Activated CD8-positive, alpha-beta memory T cell treated with anti-CD3 and anti-CD28 coated beads, Interleukin-2, amount 50 U/mL, for 4 hours (primary cell): Measurements from ENCODE around the gene VIT.

Source experiments
- DNase-seq: peaks from one replicate; pipeline ENCODE4 v3.0.0-alpha.2; 2020

VIT gene

DNA sequence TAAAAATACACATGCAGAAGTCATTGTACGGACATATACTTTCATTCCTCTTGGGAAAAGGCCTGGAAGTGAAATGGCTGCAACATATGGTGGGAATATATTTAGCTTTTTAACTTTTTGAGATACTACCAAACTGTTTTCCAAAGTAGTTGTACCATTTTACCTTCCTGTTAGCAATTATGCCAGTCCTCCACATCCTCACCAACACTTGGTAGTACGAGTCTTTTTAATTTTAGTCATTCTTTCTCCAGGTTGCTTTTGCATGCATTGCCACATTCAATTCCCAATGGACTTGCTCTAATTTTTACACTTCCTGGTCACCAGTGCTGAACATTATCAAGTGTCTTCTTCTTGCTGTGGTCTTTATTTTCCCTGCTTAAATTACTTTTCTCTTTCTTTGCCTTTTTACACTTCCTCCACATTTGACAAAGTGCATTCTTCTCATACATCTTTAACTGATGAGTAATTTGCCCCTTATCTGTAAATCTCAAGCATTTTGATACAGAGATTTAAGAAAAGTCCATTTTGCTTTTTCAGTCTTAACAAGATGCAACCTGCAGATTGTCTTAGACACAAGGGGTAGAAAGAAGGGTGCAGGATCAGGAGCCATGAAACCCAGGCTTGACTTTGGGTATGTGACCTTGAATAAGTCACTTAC is 14.5 kb downstream of the VIT start:
- DNase-seq = no peak

DNA sequence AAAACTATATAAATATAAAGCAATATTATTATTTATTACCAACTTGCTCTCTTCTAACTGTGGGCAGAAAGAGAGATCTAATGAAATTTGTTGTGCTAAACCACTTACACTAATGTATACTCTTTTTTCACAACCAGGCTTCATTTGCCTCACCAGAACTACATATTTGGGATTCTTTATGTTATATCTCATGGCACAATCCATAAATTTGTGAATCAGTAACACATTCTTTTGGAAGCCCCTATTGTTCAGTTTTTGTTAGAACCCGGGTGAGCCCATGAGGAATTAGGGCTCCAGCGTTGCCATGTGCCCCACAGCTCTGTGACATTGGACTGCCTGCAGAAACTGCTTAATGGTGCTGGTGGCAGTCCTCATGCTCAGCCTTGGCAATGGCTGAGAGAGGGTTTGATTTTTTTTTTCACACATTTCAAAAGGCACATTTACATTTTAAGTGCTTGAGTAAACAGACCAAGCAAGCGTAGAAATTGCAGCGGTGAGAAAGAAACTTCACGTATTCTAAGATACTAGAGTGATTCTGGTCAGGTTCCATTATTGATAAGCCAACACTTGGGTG is 15.3 kb downstream of the VIT start:
- DNase-seq = no peak

DNA sequence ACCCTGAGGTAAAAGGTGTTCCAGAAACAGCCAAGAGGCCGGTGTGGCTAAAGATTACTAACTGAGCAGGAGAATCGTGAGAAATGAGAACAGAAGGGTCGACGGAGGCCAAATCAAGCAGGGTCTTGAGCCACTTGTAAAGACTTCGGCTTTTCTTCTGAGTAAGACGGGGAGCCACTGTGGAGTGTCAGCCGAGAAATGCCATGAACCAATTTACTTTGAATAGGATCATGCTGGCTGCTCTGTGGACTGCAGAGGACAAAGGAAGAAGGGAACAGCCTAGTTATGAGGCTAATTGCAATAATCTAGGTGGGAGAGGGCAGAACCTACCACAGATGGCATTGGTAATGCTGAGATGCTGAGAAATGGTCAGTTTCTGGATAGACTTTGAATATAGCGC is 16.8 kb downstream of the VIT start:
- no peak for DNase-seq

DNA sequence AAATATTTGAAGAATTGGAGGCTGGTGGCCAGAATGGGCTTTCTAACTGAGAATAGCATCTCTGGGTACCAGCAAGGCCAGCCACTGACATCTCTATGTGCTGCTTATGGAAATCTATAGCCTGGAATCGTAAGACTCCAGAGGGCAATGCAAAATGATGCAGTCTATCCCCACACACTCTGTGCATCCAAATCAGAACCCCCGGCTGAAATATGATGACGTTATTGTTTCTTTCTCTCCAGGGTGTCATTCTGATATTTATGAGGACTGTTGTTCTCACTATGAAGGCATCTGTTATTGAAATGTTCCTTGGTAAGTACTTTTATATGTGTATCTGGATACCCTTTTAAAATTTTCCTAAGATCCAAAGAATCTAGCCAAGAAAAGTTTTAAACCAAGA is 19.6 kb downstream of the VIT start:
- DNase-seq = no peak

DNA sequence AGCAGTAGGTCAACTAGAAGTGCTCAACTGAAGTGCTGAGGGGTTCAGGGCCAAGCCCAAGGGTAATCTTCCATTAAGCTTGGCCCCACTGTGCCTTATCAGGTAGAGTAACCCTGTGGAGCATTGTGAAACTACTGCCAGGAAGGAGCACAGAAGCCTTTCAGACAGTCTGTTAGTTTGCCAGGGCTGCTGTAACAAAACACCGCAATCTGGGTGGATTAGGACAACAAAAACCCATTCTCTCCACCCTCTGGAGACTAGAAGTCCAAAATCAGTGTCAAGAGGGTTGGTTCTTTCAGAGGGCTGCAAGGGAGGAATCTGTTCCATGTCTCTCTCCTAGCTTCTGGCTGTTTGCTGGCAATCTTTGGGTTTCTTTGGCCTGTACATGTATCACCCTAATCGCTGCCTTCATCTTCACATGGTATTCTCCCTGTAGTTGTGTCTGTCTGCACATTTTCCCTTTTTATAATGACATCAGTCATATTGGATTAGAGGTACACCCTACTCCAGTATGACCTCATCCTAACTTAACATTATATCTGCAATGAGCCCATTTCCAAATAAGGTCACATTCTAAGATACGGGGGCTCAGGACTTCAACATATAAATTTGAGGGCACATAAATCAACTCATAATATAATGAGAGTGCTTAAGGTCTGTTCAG is 21.2 kb downstream of the VIT start:
- no peak for DNase-seq

DNA sequence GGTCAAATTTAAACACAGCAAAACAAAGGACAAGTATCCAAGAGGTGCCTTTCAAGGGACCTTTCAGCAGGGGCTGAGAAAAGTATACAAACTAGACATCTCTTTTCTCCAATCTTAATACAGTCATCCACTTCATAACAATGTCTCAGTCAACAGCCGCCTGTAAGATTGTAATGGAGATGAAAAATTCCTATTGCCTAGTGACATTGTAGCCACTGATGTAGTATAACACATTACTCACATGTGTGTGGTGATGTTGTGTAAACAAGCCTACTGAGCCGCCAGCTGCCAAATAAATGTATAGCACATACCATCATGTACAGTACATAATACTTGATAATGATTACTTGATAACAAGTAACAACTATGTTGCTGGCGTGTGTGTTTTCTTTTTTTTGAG is 31.0 kb downstream of the VIT start:
- DNase-seq = no peak

DNA sequence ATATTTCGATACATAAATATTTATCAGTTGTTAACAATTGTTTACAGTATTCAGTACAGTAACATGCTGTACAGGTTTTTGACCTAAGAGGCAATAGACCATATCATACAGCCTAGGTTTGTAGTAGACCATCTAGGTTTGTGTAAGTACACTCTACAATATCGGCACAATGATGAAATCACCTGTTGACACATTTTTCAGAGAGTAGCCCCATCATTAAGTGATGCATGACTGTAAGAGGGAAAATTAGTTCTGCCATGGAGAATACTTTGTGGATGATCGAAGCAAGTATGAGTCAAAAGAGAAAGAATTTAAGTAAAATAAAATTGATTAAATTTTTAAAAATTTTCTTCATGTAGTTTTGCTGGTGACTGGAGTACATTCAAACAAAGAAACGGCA is 32.6 kb downstream of the VIT start:
- DNase-seq = no peak

DNA sequence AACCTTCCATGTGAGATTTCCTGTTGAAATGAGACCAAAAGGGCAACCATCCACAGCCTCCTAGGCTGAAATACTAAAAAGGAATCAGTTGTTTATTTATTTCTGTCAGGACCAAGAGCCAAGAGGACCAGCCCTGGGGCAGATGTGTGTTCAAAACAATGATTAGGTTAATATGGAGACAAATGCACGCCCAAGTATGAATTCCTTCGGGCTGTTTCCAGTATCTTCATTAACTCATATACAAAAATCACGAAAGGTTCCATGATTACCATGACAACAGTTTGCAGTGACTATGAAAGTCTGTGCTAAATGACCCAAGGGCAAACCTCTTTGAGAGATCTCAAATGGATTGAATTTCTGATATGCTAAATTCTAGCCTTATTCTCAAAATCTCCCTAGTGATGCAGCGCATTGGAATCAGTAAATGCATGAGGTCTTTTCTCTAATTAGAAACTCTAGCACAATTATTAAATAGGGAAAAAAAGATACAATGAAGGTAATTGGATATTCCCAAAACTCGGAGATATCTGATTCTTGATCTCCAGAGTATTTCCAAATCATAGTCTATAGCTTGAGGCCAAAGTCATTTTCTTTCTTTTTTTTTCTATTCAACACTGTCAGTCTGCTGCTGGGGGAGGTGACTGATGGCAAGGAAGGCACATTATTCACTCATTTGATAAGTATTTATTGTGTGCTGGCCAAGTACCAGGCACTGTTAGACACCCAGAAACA is 35.6 kb downstream of the VIT start:
- DNase-seq = no peak

DNA sequence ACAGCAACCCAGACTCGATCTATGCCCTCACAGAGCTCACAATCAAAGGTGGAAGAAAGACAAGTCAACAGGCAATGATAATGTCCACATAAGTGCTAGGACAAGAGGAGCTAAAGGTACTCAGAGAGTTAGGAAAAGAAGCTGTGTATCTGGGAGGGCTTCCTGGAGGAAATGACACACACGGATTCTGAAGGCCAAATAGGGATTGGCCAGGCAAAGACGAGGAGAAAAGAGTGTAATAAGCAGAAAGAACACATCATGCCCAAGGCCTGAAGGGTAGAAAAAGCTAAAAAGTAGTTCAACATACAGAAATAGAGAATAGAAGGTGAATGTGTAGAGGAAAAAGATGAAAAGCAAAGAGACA is 36.1 kb downstream of the VIT start:
- DNase-seq = no peak

DNA sequence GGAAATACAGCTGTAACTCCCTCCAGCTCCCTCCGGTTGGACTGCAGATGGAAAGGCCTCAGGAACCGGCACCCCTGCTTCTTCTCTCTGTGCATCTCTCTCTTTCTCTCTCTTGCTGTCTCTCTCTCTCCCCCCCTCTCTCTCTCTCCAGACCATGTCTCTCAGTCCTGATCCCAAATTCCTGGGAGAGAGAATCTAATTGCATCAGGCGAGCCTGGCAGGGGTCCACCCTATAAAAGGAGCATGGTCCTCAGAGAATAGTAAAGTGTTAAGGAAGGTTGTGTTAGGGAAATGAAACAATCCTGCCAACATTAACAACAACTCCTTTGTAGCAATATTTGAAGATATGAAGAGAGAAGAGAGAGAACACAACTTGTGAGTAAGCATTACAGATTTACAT is 36.7 kb downstream of the VIT start:
- DNase-seq = no peak

DNA sequence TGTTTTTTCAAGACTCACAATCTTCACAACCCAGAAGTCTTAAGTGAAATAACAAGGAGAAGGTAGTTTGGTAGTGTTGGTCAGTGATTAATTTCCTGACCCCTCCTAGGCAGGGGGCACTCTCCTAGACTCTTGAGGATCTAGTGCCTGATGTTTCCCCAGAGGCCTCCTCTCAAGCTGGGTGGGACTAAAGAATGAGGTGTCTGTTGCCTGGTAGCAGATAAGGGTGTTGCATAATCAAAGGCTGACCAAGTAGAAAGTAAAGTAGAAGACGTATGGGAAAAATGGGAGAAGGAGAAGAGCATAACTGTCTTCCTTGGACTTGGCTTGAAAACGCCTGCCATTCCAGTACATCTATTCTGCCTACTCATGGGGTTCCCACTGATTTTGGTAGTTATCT is 37.8 kb downstream of the VIT start:
- no peak for DNase-seq

DNA sequence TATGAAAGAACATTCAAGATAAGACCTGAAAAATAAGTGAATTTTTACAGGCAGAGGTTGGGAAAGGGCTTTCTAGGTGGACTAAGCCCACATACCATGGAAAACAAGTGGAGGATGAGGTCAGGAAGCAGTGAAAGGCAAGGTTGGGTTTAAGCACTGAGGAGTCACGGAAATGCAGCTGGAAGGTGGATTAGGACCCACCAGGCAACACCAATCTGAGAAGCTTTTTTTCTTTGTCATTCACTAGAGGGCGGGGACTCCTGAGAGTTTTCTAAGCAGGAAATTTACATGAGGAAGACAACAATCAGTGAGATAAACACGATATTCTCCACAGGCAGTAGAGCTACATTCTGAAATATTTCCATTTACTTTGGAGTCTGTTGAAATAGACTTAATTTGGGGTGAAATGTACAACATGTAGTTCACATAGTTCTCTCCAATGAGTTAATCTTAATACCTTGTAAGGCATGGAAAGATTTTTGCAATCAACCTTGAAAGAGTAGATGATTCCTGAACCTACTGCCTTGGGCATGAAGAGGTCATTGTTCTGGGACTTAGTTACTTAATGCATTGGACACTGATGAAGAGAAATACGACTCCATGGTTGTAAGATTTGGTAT is 40.7 kb downstream of the VIT start:
- DNase-seq = no peak

DNA sequence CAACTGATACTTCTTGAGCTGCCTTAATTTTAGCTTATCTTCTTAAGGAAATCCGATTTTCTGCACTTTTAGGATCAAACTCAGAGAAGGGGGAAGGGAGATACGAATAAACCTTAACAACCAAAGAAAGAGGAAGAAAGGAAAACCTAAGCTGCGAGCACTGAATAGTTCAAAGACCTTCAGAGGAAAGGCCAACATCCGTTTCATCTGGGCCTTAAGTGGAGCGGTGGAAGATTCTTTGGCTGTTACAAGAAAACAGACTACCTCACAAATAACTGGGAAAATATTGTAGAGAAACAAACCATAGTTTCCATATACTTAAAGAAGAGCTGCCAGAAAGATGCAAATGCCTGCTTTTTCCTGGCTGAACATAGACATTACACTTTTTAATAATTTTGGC is 43.6 kb downstream of the VIT start:
- DNase-seq = no peak

DNA sequence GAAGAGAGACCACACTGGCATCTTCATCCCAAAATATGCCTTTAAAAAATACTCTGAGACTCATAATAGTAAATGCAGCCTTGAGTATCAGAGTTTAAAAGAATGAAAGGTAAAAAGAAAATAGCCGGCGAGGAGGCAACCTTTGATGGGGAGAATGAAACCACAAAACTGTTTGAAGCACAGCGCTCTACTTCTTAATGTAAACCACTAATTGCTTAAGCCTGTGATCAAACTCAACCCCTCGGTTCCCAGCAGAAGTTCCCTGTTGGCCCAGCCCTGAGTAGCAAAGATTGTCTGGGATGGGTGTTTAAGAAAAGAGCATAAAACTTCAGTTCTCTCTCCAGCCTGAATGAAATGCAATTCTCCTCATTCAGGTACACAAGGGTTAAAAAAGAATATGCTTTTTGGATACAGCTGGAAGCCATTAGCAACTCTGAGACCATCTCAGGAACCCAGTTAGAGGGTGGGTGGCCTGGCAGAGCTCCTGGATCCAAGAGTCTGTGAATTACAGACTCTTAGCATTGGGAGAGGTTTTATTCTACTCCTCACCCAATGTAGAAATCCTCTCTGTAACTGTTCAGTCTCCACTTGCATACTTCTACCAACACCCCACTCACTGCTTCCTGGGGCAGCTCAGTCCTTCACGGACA is 44.8 kb downstream of the VIT start:
- no peak for DNase-seq

DNA sequence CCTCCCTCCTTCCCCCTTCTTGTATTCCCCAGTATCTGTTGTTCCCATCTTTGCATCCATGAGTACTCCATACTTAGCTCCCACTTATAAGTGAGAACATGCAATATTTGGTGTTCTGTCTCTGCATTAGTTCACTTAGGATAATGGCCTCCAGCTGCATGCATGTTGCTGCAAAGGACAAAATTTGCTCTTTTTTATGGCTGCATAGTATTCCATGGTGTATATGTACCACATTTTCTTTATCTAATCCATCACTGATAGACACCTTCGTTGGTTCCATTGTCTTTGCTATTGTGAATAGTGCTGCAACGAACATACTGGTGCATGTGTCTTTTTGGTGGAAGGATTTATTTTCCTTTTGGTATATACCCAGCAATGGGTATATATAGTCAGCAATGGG is 47.4 kb downstream of the VIT start:
- no peak for DNase-seq

DNA sequence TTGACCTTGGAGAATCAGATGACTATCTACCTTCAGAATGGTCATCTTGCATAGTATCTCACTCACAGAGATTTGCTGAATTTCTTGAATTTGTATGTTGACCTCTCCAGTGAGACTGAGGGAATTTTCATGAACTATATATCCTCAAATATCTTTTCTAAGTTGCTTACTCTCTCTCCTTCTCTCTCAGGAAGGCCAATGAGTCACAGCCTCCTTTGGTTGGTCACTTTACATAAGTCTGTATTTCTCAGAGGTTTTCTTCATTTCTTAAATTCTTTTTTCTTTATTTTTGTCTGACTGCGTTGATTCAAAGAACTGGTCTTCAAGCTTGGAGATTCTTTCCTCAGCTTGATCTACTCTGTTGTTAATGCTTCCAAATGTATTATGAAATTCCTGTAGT is 51.7 kb downstream of the VIT start:
- DNase-seq = no peak

DNA sequence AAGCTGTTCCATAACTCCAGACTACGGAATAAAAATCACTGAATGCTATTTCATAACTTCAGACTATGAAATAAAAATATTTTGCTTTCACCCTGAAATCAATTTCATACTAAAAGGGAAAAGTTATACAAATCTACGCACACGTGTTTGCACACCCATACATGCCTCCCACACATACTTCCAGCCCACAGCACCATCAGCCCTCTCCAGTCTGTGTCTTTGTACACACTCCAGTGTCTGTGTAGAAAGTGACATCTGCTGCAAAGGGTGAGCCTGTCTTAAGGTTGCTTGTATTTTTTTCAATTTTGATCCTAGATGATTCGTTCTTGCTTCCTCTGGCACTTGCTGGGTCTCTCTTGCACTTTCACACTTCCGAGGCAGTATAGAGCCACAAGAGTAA is 53.6 kb downstream of the VIT start:
- no peak for DNase-seq

DNA sequence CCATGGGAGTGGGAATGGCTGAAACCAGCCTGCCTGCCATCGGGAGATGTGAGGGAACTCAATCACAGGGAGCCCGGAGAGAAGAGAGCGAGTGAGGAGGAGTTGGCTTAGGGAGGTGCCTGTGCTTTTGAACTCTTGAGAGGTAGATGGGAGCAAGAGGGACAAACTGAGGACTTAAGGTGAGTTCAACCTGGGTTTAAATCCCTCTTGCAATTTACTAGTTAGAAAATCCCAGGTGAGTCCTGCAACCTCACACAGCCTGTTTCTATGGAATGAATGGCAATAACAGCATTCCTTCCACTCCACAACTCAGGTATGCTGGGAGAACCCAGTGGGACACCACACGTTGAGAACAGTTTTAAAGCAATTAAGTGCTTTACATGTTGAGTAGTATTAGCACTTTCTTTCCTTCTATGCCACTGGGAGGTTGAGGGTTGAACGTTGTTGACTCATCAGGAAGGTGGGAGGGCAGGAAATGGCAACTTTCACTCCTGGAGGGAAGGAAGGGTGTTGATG is 57.3 kb downstream of the VIT start:
- no peak for DNase-seq

DNA sequence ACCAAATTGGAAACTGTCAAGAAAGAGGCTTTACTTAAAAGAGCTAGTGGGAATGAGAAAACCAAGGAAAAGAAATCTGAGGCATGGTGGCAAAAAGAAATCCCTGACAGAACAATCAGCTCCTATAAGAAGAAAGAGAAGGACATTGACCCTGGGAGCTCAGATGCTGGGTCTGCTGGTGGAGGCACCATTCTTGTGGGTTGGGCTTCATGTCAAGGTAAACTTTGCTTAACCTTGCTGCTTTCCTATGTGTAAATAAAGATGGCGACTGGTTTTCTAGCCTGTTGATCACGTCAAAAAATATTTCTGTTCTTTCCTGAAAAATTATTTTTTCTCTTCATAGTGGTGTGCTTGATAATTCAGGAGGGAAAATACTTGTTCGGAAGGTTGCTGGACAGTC is 58.1 kb downstream of the VIT start:
- DNase-seq = no peak

DNA sequence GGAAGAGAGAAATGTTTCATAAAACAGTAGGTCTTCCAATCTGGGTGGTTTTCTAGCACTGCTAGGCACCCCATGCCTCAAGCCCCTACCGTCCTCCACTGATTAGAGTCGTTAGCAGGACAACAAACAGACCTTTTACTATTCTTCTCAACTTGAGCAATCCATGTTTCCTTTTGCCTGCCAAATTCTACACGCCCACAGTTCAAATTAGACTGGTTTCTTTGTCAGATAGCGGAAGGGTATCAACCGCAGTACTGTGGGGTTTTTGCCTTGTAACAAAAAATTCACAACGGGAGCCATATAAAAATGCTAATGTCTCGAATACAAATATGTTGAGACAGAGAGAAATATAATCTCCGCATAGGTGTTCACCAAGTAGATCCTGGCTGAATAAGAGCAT is 59.9 kb downstream of the VIT start:
- DNase-seq = no peak

DNA sequence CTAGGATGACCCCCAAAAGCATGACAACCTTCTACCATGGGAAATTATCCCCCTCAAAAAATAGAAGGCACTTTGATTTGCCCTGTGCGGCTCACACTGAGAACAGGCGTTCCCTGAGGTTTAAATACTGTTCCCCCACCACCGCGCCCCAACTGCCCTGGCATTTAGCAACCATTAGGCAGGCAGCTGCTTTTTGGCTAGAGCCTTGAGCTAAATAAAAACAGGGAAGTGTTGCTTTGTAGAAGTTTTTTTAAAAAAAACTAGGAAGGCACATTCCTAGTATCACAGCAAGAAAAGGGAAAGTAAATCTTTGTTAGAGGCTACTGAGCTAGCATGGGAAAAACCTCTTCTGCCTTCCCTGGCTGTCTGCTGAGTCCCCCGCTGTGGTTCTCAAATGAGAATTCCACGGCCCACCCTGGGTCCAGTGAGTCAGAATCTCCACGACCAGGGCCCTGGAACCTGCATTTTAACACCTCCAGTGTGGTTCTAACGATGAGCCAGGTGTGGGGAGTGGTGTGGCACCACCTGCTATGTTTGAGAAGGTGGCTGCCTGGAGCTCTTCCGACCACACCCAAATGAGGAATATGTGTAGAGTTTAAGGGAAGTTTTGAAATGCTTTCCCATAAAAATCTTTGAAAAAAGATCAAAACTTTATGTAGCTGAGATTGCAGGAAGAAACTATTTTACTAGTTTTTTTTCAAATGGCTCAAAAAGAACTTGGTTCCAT is 66.4 kb downstream of the VIT start:
- no peak for DNase-seq

DNA sequence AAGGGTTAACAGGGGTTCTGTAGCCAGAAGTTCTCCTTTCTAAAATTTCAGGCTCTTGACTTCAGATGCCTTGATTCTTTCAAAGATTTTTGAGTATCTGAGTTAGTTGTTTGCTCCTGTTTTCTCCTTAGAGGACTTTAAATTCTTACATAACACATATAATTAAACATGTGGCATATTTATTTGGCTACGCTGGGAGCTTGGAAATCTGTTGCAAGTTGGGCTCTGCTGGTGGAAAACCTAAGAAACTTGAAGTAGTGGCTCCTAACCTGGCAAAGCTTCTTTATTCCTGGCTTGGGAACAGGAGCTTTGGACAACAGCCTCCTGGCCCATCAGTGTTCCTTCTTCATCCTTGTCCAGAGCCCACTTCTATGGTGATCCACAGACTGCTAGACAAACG is 72.6 kb downstream of the VIT start:
- DNase-seq = no peak
